Osteoblast (primary cell): ENCODE results near the gene ZNF800. TPM values are rescaled to one million over a fixed set of nuclear protein-coding genes. Genes with fewer than 3 reads are reported as not detected.
"Not testable (repeated sequence)": the region's sequence is repeated elsewhere in the genome, so short reads cannot be mapped to it uniquely, and the experiment has no call there.

ENCODE experiments used
- DNase-seq: peaks from one replicate; pipeline ENCODE4 v3.0.0; 2011; ENCODE audit warnings: low spot score, mixed read lengths; ENCODE audit not compliant: insufficient read length; ENCODE audit errors: missing footprints
- H2AFZ ChIP-seq: 2 replicates; pipeline ENCODE4 v1.6.0; 2011; ENCODE audit warnings: mild to moderate bottlenecking, low read length
- H3K27ac ChIP-seq: 2 replicates; pipeline ENCODE4 v1.5.1; 2011; ENCODE audit warnings: mild to moderate bottlenecking, low read depth, low read length, moderate library complexity
- H3K27me3 ChIP-seq: 2 replicates; pipeline ENCODE4 v1.6.0; 2012; ENCODE audit warnings: mild to moderate bottlenecking, control low read depth, inconsistent platforms, low read length, moderate library complexity; ENCODE audit not compliant: insufficient read depth
- H3K36me3 ChIP-seq: 2 replicates; pipeline ENCODE4 v1.5.1; 2011; ENCODE audit warnings: mild to moderate bottlenecking, low read length, control low read depth, moderate library complexity; ENCODE audit not compliant: insufficient read depth
- H3K4me1 ChIP-seq: 2 replicates; pipeline ENCODE4 v1.5.1; 2011; ENCODE audit warnings: mild to moderate bottlenecking, low read length, control low read depth, moderate library complexity; ENCODE audit not compliant: insufficient read depth
- H3K4me2 ChIP-seq: 2 replicates; pipeline ENCODE4 v1.6.0; 2011; ENCODE audit warnings: mild to moderate bottlenecking, low read length; ENCODE audit not compliant: insufficient read depth
- H3K4me3 ChIP-seq: fragments of 200-600 bp; sonication (generic); 3 replicates; pipeline ENCODE4 v1.5.1; 2012; ENCODE audit warnings: mild to moderate bottlenecking, low read length, inconsistent platforms; ENCODE audit not compliant: insufficient read depth
- H3K79me2 ChIP-seq: 2 replicates; pipeline ENCODE4 v1.6.0; 2012; ENCODE audit warnings: mild to moderate bottlenecking, low read length, control low read depth, inconsistent platforms; ENCODE audit not compliant: insufficient read depth
- H3K9me3 ChIP-seq: 2 replicates; pipeline ENCODE4 v1.5.1; 2011; ENCODE audit warnings: low read depth, low read length, control low read depth
- H4K20me1 ChIP-seq: 2 replicates; pipeline ENCODE4 v1.6.0; 2012; ENCODE audit warnings: mild to moderate bottlenecking, low read length, control low read depth; ENCODE audit not compliant: insufficient read depth
- total RNA-seq: library from RNA; depleted of rRNA; stranded (reverse); fragments of >200 nt; gene quantifications from 2 replicates; pipeline ENCODE4 v1.2.3, GENCODE V29; 2012
- TF ChIP-seq, protein P1 (sequence below): IDR thresholded peaks from 2 replicates; pipeline ENCODE4 v1.5.1; 2011; ENCODE audit warnings: mild to moderate bottlenecking, low read depth, low read length, moderate library complexity; ENCODE audit errors: extremely low read depth

ZNF800 gene
- total RNA-seq, 1 donor: 21.7 TPM

DNA sequence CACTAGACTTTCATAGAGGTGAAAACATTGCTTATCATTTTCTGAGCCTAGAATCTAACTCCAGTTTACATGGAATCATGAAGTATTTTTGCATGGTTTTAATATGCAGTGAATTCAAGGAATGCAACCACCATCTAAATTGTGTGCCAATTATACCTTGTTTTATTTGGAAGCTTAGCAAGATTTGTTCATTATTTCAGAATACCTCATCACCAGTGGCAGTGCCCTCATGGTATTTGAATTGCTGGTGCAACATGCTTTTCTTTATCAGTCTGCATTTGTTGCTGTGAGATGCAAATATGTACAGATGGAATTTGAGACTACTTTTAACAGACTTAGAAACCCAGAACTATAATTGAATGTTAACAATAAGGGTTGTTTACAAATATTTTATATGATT, 18.7 kb upstream of the ZNF800 start:
- Histone ChIP-seq H3K27me3 (peaks cover 4% of the 10 kb centered on the region), H3K9me3 (no peaks in the 10 kb centered on the region), H3K4me1 (no peaks in the 10 kb centered on the region), H3K36me3 (no peaks in the 10 kb centered on the region), H3K27ac (no peak overlapping the region), H3K79me2 (no peaks in the 10 kb centered on the region), H4K20me1 (no peaks in the 10 kb centered on the region), H3K4me3 (no peak overlapping the region), H3K4me2 (no peak overlapping the region), H2AFZ (no peak overlapping the region)
- TF ChIP-seq, protein P1, sequence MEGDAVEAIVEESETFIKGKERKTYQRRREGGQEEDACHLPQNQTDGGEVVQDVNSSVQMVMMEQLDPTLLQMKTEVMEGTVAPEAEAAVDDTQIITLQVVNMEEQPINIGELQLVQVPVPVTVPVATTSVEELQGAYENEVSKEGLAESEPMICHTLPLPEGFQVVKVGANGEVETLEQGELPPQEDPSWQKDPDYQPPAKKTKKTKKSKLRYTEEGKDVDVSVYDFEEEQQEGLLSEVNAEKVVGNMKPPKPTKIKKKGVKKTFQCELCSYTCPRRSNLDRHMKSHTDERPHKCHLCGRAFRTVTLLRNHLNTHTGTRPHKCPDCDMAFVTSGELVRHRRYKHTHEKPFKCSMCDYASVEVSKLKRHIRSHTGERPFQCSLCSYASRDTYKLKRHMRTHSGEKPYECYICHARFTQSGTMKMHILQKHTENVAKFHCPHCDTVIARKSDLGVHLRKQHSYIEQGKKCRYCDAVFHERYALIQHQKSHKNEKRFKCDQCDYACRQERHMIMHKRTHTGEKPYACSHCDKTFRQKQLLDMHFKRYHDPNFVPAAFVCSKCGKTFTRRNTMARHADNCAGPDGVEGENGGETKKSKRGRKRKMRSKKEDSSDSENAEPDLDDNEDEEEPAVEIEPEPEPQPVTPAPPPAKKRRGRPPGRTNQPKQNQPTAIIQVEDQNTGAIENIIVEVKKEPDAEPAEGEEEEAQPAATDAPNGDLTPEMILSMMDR: no peak
- no peak for DNase-seq

DNA sequence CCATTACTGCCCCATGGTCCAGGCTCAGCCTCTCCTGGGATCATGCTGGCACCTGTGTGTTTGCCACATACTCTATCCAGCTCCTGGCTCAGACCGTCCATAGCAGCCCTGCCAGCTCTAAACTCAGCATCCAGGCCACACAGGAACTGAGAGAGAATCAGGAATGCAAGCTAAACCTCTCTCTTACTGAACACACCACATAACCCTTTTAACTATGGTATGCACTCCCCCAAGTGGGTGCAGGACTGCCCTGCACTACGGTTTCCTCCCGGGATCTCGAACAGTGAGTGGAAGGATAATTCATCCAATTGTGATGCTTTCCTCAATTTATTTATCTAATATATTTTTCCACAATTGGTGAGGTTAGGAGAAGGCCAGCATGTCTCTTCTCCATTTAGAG, 17.1 kb upstream of the ZNF800 start:
- no peaks in the 10 kb centered on the region for H3K36me3 ChIP-seq
- H2AFZ ChIP-seq: no peak overlapping the region
- H3K9me3 ChIP-seq: no peaks in the 10 kb centered on the region
- peaks cover 4% of the 10 kb centered on the region for H3K27me3 ChIP-seq
- H3K4me3 ChIP-seq: no peak overlapping the region
- DNase-seq: peak; percentile 56
- TF ChIP-seq, protein P1: peak; percentile 32
- H3K4me2 ChIP-seq: no peak overlapping the region
- no peaks in the 10 kb centered on the region for H3K4me1 ChIP-seq
- H3K27ac ChIP-seq: no peak overlapping the region
- no peaks in the 10 kb centered on the region for H4K20me1 ChIP-seq
- no peaks in the 10 kb centered on the region for H3K79me2 ChIP-seq

GRCh38 chr7:127404286-127405072, 12.0 kb upstream of the ZNF800 start:
- TF ChIP-seq, protein P1: no peak
- DNase-seq: no peak

GRCh38 chr7:127396184-127396583, 3.7 kb upstream of the ZNF800 start:
- Histone ChIP-seq H3K79me2 (peaks cover 14% of the 10 kb centered on the region), H3K36me3 (no peaks in the 10 kb centered on the region), H3K27ac (no peak overlapping the region), H4K20me1 (peaks cover 4% of the 10 kb centered on the region), H3K9me3 (no peaks in the 10 kb centered on the region), H3K4me3 (no peak overlapping the region), H2AFZ (no peak overlapping the region), H3K4me1 (peaks cover 12% of the 10 kb centered on the region), H3K4me2 (no peak overlapping the region), H3K27me3 (peaks cover 7% of the 10 kb centered on the region)
- TF ChIP-seq, protein P1: no peak
- no peak for DNase-seq

More at GRCh38 chr7:127404286-127405072, 12.0 kb upstream of the ZNF800 start:
- no peak overlapping the region for H2AFZ ChIP-seq
- no peaks in the 10 kb centered on the region for H3K9me3 ChIP-seq
- no peaks in the 10 kb centered on the region for H3K79me2 ChIP-seq
- no peaks in the 10 kb centered on the region for H3K4me1 ChIP-seq
- H3K27me3 ChIP-seq: no peaks in the 10 kb centered on the region
- peak overlapping the region; percentile 4 for H3K4me2 ChIP-seq
- H3K36me3 ChIP-seq: no peaks in the 10 kb centered on the region
- H4K20me1 ChIP-seq: no peaks in the 10 kb centered on the region
- no peak overlapping the region for H3K4me3 ChIP-seq
- H3K27ac ChIP-seq: no peak overlapping the region

DNA sequence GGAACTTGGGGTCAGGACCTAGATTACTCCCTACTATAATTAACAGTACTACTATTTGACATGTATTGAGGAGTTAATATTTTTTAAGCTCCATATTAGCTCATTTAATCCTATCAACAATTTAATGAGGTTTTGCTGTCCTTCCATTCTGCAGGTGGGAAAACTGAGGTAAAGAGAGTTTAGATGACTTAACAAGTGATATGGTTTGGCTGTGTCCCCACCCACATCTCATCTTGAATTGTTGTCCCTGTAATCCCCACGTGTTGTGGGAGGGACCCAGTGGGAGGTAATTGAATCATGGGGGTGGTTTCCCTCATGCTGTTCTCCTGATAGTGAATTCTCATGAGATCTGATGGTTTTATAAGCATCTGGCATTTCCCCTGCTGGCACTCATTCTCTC, 2.6 kb upstream of the ZNF800 start:
- H3K9me3 ChIP-seq, H3K27ac ChIP-seq, H3K4me2 ChIP-seq, H3K27me3 ChIP-seq, DNase-seq, H3K4me3 ChIP-seq, H2AFZ ChIP-seq, H3K36me3 ChIP-seq, H4K20me1 ChIP-seq: not testable (repeated sequence)
- Histone ChIP-seq H3K79me2 (peaks cover 25% of the 10 kb centered on the region), H3K4me1 (peaks cover 20% of the 10 kb centered on the region)
